ENCODE results near the gene RPS6KA5. TPM values are rescaled to one million over a fixed set of nuclear protein-coding genes. Genes with fewer than 3 reads are reported as not detected.

The RPS6KA5 gene
- total RNA-seq, 8 experiments from 2014 or later = 2.5 to 25.2 (median 5.8) TPM

GRCh38 chr14:91015435-91015834 is 45.0 kb downstream of the RPS6KA5 start:
- no peaks in the 10 kb centered on the region for H3K4me1 ChIP-seq (replicated peaks in 1 of 2)
- no peak overlapping the region for H3K4me3 ChIP-seq
- no peak overlapping the region for H3K27ac ChIP-seq
- in situ Hi-C loops (cut with MboI; ENCODE audit: low pct_unique_long_range_greater_than_20kb in 2 of 9, low sequenced_read_pairs in 9 of 9, unreplicated experiment in 9 of 9) = no loop called here
- no peak for ATAC-seq (replicated peaks in 6 of 8)
- WGBS, 10 experiments = 18 to 86% (median 54%) methylated on average over 1 of the region's 1 CpG; no CpG with 5 or more reads in 2 of the 10 experiments

- Histone ChIP-seq H3K4me3 (no peak overlapping the region), H3K4me1 (replicated peaks in 1 of 2) (no peaks in the 10 kb centered on the region), H3K27ac (no peak overlapping the region)
- ATAC-seq (replicated peaks in 6 of 8) = no peak
- in situ Hi-C loops (cut with MboI; ENCODE audit: low pct_unique_long_range_greater_than_20kb in 2 of 9, low sequenced_read_pairs in 9 of 9, unreplicated experiment in 9 of 9) = no loop called here
- 17 to 100% (median 86%) methylated on average over 1 to 2 of the region's 2 CpGs for WGBS, 10 experiments
These were observed 48.4 kb downstream of the RPS6KA5 start for GRCh38 chr14:91012045-91012444.

DNA sequence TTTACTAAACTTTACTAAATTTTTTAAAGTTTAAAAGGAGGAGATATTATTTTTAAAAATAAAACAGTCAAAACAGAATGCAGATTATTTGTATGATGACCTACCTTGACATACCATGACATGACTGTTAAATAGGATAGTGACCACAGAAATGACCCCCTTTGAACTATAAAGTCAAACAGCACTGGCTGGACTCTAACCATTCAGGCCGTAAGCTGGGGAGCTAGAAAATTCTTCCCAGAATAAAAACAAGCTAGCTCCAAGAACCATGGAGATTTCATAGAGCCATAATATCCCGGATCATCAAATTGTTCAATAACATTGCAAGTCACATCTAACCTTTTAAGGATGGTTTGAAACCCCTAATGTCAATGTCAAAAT is 50.3 kb downstream of the RPS6KA5 start:
- in situ Hi-C loops (cut with MboI; ENCODE audit: low pct_unique_long_range_greater_than_20kb in 2 of 9, low sequenced_read_pairs in 9 of 9, unreplicated experiment in 9 of 9) = no loop called here
- H3K4me3 ChIP-seq = no peak overlapping the region
- ATAC-seq (replicated peaks in 6 of 8) = no peak
- no peak overlapping the region for H3K27ac ChIP-seq
- no peaks in the 10 kb centered on the region for H3K4me1 ChIP-seq (replicated peaks in 1 of 2)
- WGBS, 10 experiments = 39 to 100% (median 92%) methylated on average over 1 to 2 of the region's 2 CpGs; no CpG with 5 or more reads in 1 of the 10 experiments

- in situ Hi-C loops (cut with MboI; ENCODE audit: low pct_unique_long_range_greater_than_20kb in 2 of 9, low sequenced_read_pairs in 9 of 9, unreplicated experiment in 9 of 9) = no loop called here
These were observed 50.8 kb downstream of the RPS6KA5 start for GRCh38 chr14:91009501-91010152.

DNA sequence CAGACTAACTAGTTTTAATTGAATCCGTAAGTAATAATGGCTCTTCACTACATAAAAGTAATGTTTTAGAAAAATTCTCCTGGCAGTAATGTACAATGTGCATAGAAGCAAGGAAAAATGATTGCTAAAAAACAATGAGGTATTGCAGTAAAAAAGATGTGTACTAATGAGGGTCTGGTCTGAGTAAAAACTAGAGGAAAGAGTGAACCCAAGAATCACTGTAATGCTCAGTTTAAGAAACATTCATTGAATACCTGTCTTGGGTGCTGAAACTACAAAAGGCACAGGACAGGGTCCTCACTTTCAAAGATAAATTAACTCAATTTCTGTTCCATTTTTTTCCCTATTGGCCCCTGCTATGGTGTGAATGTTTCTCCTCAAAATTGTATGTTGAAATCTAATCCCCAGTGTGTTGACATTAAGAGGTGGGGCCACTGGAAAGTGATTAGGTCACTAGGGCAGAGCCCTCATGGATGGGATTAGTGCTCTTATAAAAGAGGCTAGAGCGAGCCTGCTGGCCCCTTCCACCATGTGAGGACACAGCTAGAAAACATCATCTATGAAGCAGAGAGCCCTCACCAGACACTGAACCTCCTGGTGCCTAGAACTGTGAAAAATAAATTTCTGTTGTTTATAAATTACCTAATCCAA is 51.6 kb downstream of the RPS6KA5 start:
- no peak overlapping the region for H3K4me3 ChIP-seq
- 83 to 100% (median 100%) methylated on average over 1 to 2 of the region's 2 CpGs for WGBS, 10 experiments
- no peak overlapping the region for H3K27ac ChIP-seq
- in situ Hi-C loops (cut with MboI; ENCODE audit: low pct_unique_long_range_greater_than_20kb in 2 of 9, low sequenced_read_pairs in 9 of 9, unreplicated experiment in 9 of 9) = no loop called here
- no peaks in the 10 kb centered on the region for H3K4me1 ChIP-seq (replicated peaks in 1 of 2)
- ATAC-seq (replicated peaks in 6 of 8) = peak in 3 of 8 experiments; percentile 89 to 92 (median 91)

More at GRCh38 chr14:91009501-91010152, 50.8 kb downstream of the RPS6KA5 start:
- 70 to 100% (median 88%) methylated on average over 2 to 3 of the region's 3 CpGs for WGBS, 10 experiments
- no peak overlapping the region for H3K27ac ChIP-seq
- peak in 1 of 8 experiments; percentile 13 for ATAC-seq (replicated peaks in 6 of 8)
- no peaks in the 10 kb centered on the region for H3K4me1 ChIP-seq (replicated peaks in 1 of 2)
- no peak overlapping the region for H3K4me3 ChIP-seq

DNA sequence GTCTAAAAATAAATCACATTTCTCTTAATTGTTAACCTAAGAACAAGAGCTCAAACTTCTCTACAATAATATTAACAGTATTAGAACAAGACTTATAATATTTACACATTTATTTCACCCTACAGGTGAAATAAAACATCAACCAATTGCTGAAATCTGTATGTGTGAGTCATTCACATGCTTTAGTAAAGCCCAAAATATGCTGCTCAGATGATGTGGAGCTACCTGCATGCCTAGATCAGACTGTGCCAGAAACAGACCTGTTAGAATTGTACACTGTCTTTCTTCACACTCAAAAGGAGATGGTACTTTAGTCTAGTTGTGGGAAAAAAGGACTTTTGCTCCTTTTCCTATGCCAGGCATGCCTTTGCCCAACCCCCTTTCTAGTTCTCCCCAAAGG is 54.7 kb downstream of the RPS6KA5 start:
- Histone ChIP-seq H3K4me3 (no peak overlapping the region), H3K27ac (no peak overlapping the region), H3K4me1 (replicated peaks in 1 of 2) (no peaks in the 10 kb centered on the region)
- in situ Hi-C loops (cut with MboI; ENCODE audit: low pct_unique_long_range_greater_than_20kb in 2 of 9, low sequenced_read_pairs in 9 of 9, unreplicated experiment in 9 of 9) = no loop called here
- no peak for ATAC-seq (replicated peaks in 6 of 8)

- in situ Hi-C loops (cut with MboI; ENCODE audit: low pct_unique_long_range_greater_than_20kb in 2 of 9, low sequenced_read_pairs in 9 of 9, unreplicated experiment in 9 of 9) = no loop called here
- ATAC-seq (replicated peaks in 6 of 8) = no peak
- Histone ChIP-seq H3K27ac (no peak overlapping the region), H3K4me3 (no peak overlapping the region), H3K4me1 (replicated peaks in 1 of 2) (no peaks in the 10 kb centered on the region)
These were observed 55.5 kb downstream of the RPS6KA5 start for GRCh38 chr14:91004987-91005386.

- Histone ChIP-seq H3K4me1 (replicated peaks in 1 of 2) (peaks cover 5 to 13% of the 10 kb centered on the region in 2 donors), H3K4me3 (no peak overlapping the region), H3K27ac (peak overlapping the region; percentile 49 to 66)
- in situ Hi-C loops (cut with MboI; ENCODE audit: low pct_unique_long_range_greater_than_20kb in 2 of 9, low sequenced_read_pairs in 9 of 9, unreplicated experiment in 9 of 9) = no loop called here
- ATAC-seq (replicated peaks in 6 of 8) = peak in 5 of 8 experiments; percentile 95 to 98 (median 96)
- WGBS, 10 experiments = 10 to 100% (median 74%) methylated on average over 2 to 4 of the region's 4 CpGs; no CpG with 5 or more reads in 4 of the 10 experiments
These were observed 61.1 kb downstream of the RPS6KA5 start for GRCh38 chr14:90999299-90999698.

DNA sequence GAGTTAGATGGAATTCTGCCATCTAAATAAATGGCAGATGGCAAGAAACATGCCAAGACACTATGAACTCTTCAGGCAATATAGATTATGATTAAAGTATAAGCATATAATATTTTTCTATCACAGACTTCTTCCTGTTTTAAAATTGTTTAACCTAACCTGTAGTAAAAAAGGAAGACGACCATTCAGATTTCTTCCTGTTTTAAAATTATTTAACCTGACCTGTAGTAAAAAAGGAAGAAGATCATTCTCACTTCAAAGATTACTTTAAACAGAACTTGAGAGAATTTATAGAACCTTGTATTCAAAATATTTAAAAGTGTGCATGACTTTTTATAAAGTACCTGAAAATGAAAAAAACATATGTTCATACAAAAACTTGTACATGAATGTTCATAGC is 63.5 kb downstream of the RPS6KA5 start:
- Histone ChIP-seq H3K4me3 (no peak overlapping the region), H3K4me1 (replicated peaks in 1 of 2) (peaks cover 5 to 13% of the 10 kb centered on the region in 2 donors), H3K27ac (no peak overlapping the region)
- 0 to 60% (median 24%) methylated on average over 1 of the region's 1 CpG; no CpG with 5 or more reads in 3 of the 10 experiments for WGBS, 10 experiments
- no peak for ATAC-seq (replicated peaks in 6 of 8)
- in situ Hi-C loops (cut with MboI; ENCODE audit: low pct_unique_long_range_greater_than_20kb in 2 of 9, low sequenced_read_pairs in 9 of 9, unreplicated experiment in 9 of 9) = no loop called here

GRCh38 chr14:90995785-90996184 is 64.7 kb downstream of the RPS6KA5 start:
- in situ Hi-C loops (cut with MboI; ENCODE audit: low pct_unique_long_range_greater_than_20kb in 2 of 9, low sequenced_read_pairs in 9 of 9, unreplicated experiment in 9 of 9) = no loop called here
- no peak overlapping the region for H3K27ac ChIP-seq
- no peak for ATAC-seq (replicated peaks in 6 of 8)
- no peak overlapping the region for H3K4me3 ChIP-seq
- H3K4me1 ChIP-seq (replicated peaks in 1 of 2) = peaks cover 5 to 13% of the 10 kb centered on the region in 2 donors
- 43 to 100% (median 95%) methylated on average over 1 to 4 of the region's 4 CpGs for WGBS, 10 experiments

DNA sequence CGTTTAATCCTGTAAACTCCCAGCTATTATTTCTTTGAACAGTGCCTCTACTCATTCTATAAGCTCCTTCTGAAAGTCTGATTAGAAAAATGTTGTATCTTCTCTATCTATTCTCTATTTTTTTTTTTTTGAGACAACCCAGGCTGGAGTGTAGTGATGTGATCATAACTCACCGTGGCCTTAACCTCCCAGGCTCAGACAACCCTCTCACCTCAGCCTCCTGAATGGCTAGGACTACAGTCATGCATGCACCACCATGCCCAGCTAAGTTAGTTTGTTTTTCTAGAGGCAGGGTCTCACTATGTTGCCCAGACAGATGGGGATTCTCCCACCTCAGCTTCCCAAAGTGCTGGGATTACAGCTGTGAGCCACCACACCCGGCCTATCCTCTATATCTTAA is 66.6 kb downstream of the RPS6KA5 start:
- WGBS, 10 experiments = 70 to 100% (median 92%) methylated on average over 2 to 3 of the region's 3 CpGs
- no peak for ATAC-seq (replicated peaks in 6 of 8)
- in situ Hi-C loops (cut with MboI; ENCODE audit: low pct_unique_long_range_greater_than_20kb in 2 of 9, low sequenced_read_pairs in 9 of 9, unreplicated experiment in 9 of 9) = no loop called here
- H3K27ac ChIP-seq = no peak overlapping the region
- no peak overlapping the region for H3K4me3 ChIP-seq
- H3K4me1 ChIP-seq (replicated peaks in 1 of 2) = peaks cover 0 to 2% of the 10 kb centered on the region in 2 donors

GRCh38 chr14:90991690-90992443 is 68.6 kb downstream of the RPS6KA5 start:
- no peaks in the 10 kb centered on the region for H3K4me1 ChIP-seq (replicated peaks in 1 of 2)
- H3K4me3 ChIP-seq = no peak overlapping the region
- no peak overlapping the region for H3K27ac ChIP-seq
- ATAC-seq (replicated peaks in 6 of 8) = no peak
- in situ Hi-C loops (cut with MboI; ENCODE audit: low pct_unique_long_range_greater_than_20kb in 2 of 9, low sequenced_read_pairs in 9 of 9, unreplicated experiment in 9 of 9) = no loop called here

DNA sequence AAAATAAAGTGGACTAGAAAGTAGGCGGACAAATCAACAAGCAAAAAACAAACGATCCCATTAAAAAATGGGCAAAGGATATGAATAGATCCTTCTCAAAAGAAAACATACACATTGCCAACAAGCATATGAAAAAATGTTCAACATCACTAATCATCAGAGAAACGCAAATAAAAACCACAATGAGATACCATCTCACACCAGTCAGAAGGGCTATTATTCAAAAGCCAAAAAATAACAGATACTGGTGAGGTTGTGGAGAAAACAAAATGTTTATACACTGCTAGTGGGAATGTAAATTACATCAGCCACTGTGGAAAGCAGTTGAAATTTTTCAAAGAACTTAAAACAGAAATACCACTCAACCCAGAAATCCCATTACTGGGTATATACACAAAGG is 70.3 kb downstream of the RPS6KA5 start:
- 61 to 100% (median 94%) methylated on average over 2 to 3 of the region's 3 CpGs; no CpG with 5 or more reads in 1 of the 10 experiments for WGBS, 10 experiments
- in situ Hi-C loops (cut with MboI; ENCODE audit: low pct_unique_long_range_greater_than_20kb in 2 of 9, low sequenced_read_pairs in 9 of 9, unreplicated experiment in 9 of 9) = no loop called here
- no peak overlapping the region for H3K27ac ChIP-seq
- no peak for ATAC-seq (replicated peaks in 6 of 8)
- no peaks in the 10 kb centered on the region for H3K4me1 ChIP-seq (replicated peaks in 1 of 2)
- H3K4me3 ChIP-seq = no peak overlapping the region
